K562 (cell line): Measurements from ENCODE around the gene PFDN2. TPM values are rescaled to one million over a fixed set of nuclear protein-coding genes. Genes with fewer than 3 reads are reported as not detected.

Source experiments
- ATAC-seq: fragments of 200-7000 bp; cut with Tn5 transposase; 3 replicates; pipeline ENCODE4 v1.9.1; 2020; ENCODE audit warnings: moderate library complexity
- BruUV-seq: library from RNA; stranded (reverse); fragments of 400-500 nt; replicated peaks from 2 replicates; lab custom pipeline; 2021; lab: Mats Ljungman, UMichigan
- CTCF ChIA-PET: fragments of 300-600 bp; formaldehyde crosslinking; extraction: SDS; loops from one replicate; lab custom pipeline; 2021; ENCODE audit warnings: low intra/inter-chr PET ratio; lab: Yijun Ruan, JAX
- POLR2A ChIA-PET: fragments of 300-600, 350-650 bp; sonication (Branson Sonifier 250); formaldehyde crosslinking; extraction: SDS; loops from one replicate; lab custom pipeline; 2021; ENCODE audit warnings: antibody characterized with exemption, inconsistent platforms; lab: Yijun Ruan, JAX
- DNase-seq, 4 experiments: peaks; one replicate each; pipeline versions ENCODE4 v3.0.0 to v3.0.0-alpha.2; 2011 to 2018; ENCODE audit warnings: low spot score in 3 of 4, mixed read lengths in 3 of 4; ENCODE audit errors: extremely low read depth in 1 of 4
- FAIRE-seq: peaks from 2 replicates; lab custom pipeline; 2011; peaks lifted over from hg19 to GRCh38; lab: Jason Lieb, UNC
- H2AFZ ChIP-seq: 2 replicates; pipeline ENCODE4 v1.6.0; 2011; ENCODE audit warnings: low read depth, low read length, control low read depth, inconsistent platforms
- H3K27ac ChIP-seq: fragments of 200-600 bp; 3 replicates; pipeline ENCODE4 v1.8.0; 2011; ENCODE audit warnings: low read depth, mild to moderate bottlenecking, control low read depth, inconsistent platforms, low read length, moderate library complexity, mixed read lengths; ENCODE audit errors: extremely low read depth
- H3K27me3 ChIP-seq, 2 experiments: fragments of 300-600 bp in 1 of 2; 2 replicates in 1 of 2; 3 replicates in 1 of 2; pipeline versions ENCODE4 v1.6.0 to v1.8.0; 2011; ENCODE audit warnings: inconsistent platforms in 2 of 2, low read length in 2 of 2, mild to moderate bottlenecking in 1 of 2, mixed read lengths in 1 of 2, moderate library complexity in 1 of 2; ENCODE audit not compliant: control insufficient read depth in 2 of 2, insufficient read depth in 2 of 2
- H3K36me3 ChIP-seq: fragments of 300-600 bp; 3 replicates; pipeline ENCODE4 v1.8.0; 2011; ENCODE audit warnings: mild to moderate bottlenecking, low read length, inconsistent platforms; ENCODE audit not compliant: control insufficient read depth, insufficient read depth
- H3K4me1 ChIP-seq, 2 experiments: fragments of 200-600 bp in 1 of 2; replicated peaks in 1 of 2; 2 replicates in 1 of 2; 3 replicates in 1 of 2; pipeline versions ENCODE4 v1.5.1 to v1.8.0; 2011; ENCODE audit warnings: inconsistent platforms in 2 of 2, low read length in 2 of 2, mild to moderate bottlenecking in 1 of 2, mixed read lengths in 1 of 2, moderate library complexity in 1 of 2; ENCODE audit not compliant: control insufficient read depth in 2 of 2, insufficient read depth in 2 of 2
- H3K4me2 ChIP-seq: 2 replicates; pipeline ENCODE4 v1.6.1; 2011; ENCODE audit warnings: low read length, control low read depth, inconsistent platforms, mixed read lengths; ENCODE audit not compliant: insufficient read depth
- H3K4me3 ChIP-seq: fragments of 200-600 bp; sonication (generic), shearing (Covaris generic); 2 replicates; pipeline ENCODE4 v1.5.1; 2016; ENCODE audit warnings: control low read depth, inconsistent platforms
- H3K79me2 ChIP-seq: fragments of 200-600 bp; 3 replicates; pipeline ENCODE4 v1.8.0; 2011; ENCODE audit warnings: low read length, inconsistent platforms; ENCODE audit not compliant: control insufficient read depth, insufficient read depth
- H3K9ac ChIP-seq, 2 experiments: 2 replicates each; pipeline versions ENCODE4 v1.6.0 to v1.6.1; 2011; ENCODE audit warnings: low read depth in 2 of 2, low read length in 2 of 2, control low read depth in 1 of 2, inconsistent platforms in 1 of 2, mild to moderate bottlenecking in 1 of 2, mixed read lengths in 1 of 2; ENCODE audit not compliant: insufficient read depth in 1 of 2
- H3K9me1 ChIP-seq: one replicate; pipeline ENCODE4 v1.6.0; 2011; ENCODE audit warnings: inconsistent platforms, mild to moderate bottlenecking, low read length, moderate library complexity; ENCODE audit not compliant: control insufficient read depth, insufficient read depth
- H3K9me3 ChIP-seq: replicated peaks from 2 replicates; pipeline ENCODE4 v1.5.1; 2011; ENCODE audit warnings: low read depth, low read length, inconsistent platforms; ENCODE audit not compliant: control insufficient read depth, insufficient read depth
- H4K20me1 ChIP-seq: replicated peaks from 2 replicates; pipeline ENCODE4 v1.6.1; 2011; ENCODE audit warnings: low read length, inconsistent platforms, mixed read lengths; ENCODE audit not compliant: control insufficient read depth, insufficient read depth
- CBX1 ChIP-seq: sonication (generic); IDR thresholded peaks from 2 replicates; pipeline ENCODE4 v1.6.1; 2016; ENCODE audit warnings: antibody characterized with exemption, low read depth, mild to moderate bottlenecking
- MCM2 ChIP-seq: fragments of 450-650 bp; IDR thresholded peaks from 2 replicates; pipeline ENCODE4 v1.6.1; 2017; ENCODE audit warnings: low read depth, mild to moderate bottlenecking
- PHF8 ChIP-seq: fragments of 200-600 bp; sonication (generic); IDR thresholded peaks from 2 replicates; pipeline ENCODE4 v1.6.1; 2012; ENCODE audit warnings: mixed run types, mild to moderate bottlenecking, inconsistent platforms, low read length, moderate library complexity, borderline replicate concordance
- POLR2A ChIP-seq: fragments of 450-650 bp; conservative IDR thresholded peaks from 2 replicates; pipeline ENCODE4 v1.6.1; 2016
- POLR2AphosphoS2 ChIP-seq: IDR thresholded peaks from 2 replicates; pipeline ENCODE4 v1.6.1; 2012; ENCODE audit warnings: low read length, improper control_type of control experiment
- POLR2B ChIP-seq: fragments of 450-650 bp; IDR thresholded peaks from 2 replicates; pipeline ENCODE4 v1.6.1; 2018; ENCODE audit warnings: low read depth; ENCODE audit not compliant: partially characterized antibody
- RBBP5 ChIP-seq: fragments of 200-600 bp; sonication (generic); IDR thresholded peaks from 2 replicates; pipeline ENCODE4 v1.6.1; 2012; ENCODE audit warnings: borderline replicate concordance, mild to moderate bottlenecking, low read length, control low read depth, inconsistent platforms; ENCODE audit not compliant: insufficient read depth, poor library complexity, severe bottlenecking
- TARDBP ChIP-seq: fragments of 450-650 bp; IDR thresholded peaks from 2 replicates; pipeline ENCODE4 v1.6.1; 2016
- TEAD4 ChIP-seq, 2 experiments: sonication (generic) in 1 of 2; formaldehyde crosslinking in 1 of 2; IDR thresholded peaks; 2 replicates each; pipeline versions ENCODE4 v1.6.1 to v1.8.0; 2012 to 2022; ENCODE audit warnings: borderline replicate concordance in 1 of 2, inconsistent platforms in 1 of 2, low read length in 1 of 2, mild to moderate bottlenecking in 1 of 2, missing genetic modification reagents in 1 of 2
- ZKSCAN8 ChIP-seq: fragments of 200-800 bp; sonication (Bioruptor generic); IDR thresholded peaks from 2 replicates; pipeline ENCODE4 v1.6.1; 2016; ENCODE audit warnings: missing genetic modification characterization, missing compliant biosample characterization
- ZNF184 ChIP-seq: sonication (generic); formaldehyde crosslinking; IDR thresholded peaks from 2 replicates; pipeline ENCODE4 v1.5.0; 2020; ENCODE audit warnings: missing genetic modification reagents
- ZNF24 ChIP-seq: fragments of 450-650 bp; IDR thresholded peaks from 2 replicates; pipeline ENCODE4 v1.6.1; 2016
- ZNF589 ChIP-seq: fragments of 200-800 bp; sonication (Bioruptor generic); IDR thresholded peaks from 2 replicates; pipeline ENCODE4 v1.6.1; 2016; ENCODE audit warnings: low read depth, missing genetic modification characterization, missing compliant biosample characterization
- WGBS: fragments of 100-300 bp; shearing (Covaris generic); methylation state at CpG from one replicate; pipeline ENCODE4 v1.1.6; 2016; ENCODE audit warnings: low coverage, mixed read lengths; ENCODE audit not compliant: insufficient coverage; ENCODE audit errors: missing lambda C conversion rate; 5-methylcytosine and 5-hydroxymethylcytosine counted together
- in situ Hi-C: fragments of 300-500 bp; cut with MboI; formaldehyde crosslinking; loops from 4 replicates; pipeline ENCODE4 v1.15.0; 2018; ENCODE audit warnings: inconsistent platforms, mixed read lengths
- intact Hi-C: fragments of 100-400 bp; cut with micrococcal nuclease; formaldehyde crosslinking; loops from 2 replicates; pipeline ENCODE4 v1.14.2; 2022
- polyA plus RNA-seq, 8 experiments: library from polyadenylated mRNA; depleted of rRNA in 4 of 8; stranded (reverse) in 5 of 8; unstranded in 3 of 8; fragments of >200 nt; fragmentation: Nextera tagmentation in 2 of 8; fragmentation: Illumina TruSeq in 1 of 8; extraction: Ambion mirVana in 2 of 8; extraction: Trizol in 1 of 8; gene quantifications; 2 replicates each; pipeline versions ENCODE4 v1.2.1 to v1.2.3, GENCODE V29; 2011 to 2014; ENCODE audit warnings: inconsistent platforms in 1 of 8, missing spikeins in 1 of 8
- total RNA-seq, 7 experiments: library from RNA; depleted of rRNA in 6 of 7; stranded (reverse); fragments of >200 nt in 6 of 7; fragmentation: Illumina TruSeq in 2 of 7; extraction: Trizol in 2 of 7; gene quantifications; 2 replicates each; pipeline versions ENCODE4 v1.2.1 to v1.2.3, GENCODE V29; 2011 to 2021; ENCODE audit warnings: low replicate concordance in 1 of 7
- TF ChIP-seq, protein P1 (sequence below): sonication (generic); formaldehyde crosslinking; IDR thresholded peaks from 2 replicates; pipeline ENCODE4 v1.8.1; 2023; ENCODE audit warnings: mild to moderate bottlenecking, missing genetic modification reagents
- TF ChIP-seq, protein P2 (sequence below): fragments of 450-650 bp; formaldehyde crosslinking; conservative IDR thresholded peaks from 2 replicates; pipeline ENCODE4 v1.4.0; 2022; ENCODE audit warnings: mild to moderate bottlenecking, missing genetic modification characterization
- TF ChIP-seq, protein P3 (sequence below): fragments of 450-650 bp; IDR thresholded peaks from 2 replicates; pipeline ENCODE4 v1.7.1; 2018; ENCODE audit warnings: mild to moderate bottlenecking, low read depth; ENCODE audit not compliant: partially characterized antibody

The PFDN2 gene
- total and polyA plus RNA-seq, 9 of the 15 experiments (the other 6 are each of a cell fraction or from before 2014, with no cell fraction given) = 50.2 to 361 (median 144) TPM

DNA sequence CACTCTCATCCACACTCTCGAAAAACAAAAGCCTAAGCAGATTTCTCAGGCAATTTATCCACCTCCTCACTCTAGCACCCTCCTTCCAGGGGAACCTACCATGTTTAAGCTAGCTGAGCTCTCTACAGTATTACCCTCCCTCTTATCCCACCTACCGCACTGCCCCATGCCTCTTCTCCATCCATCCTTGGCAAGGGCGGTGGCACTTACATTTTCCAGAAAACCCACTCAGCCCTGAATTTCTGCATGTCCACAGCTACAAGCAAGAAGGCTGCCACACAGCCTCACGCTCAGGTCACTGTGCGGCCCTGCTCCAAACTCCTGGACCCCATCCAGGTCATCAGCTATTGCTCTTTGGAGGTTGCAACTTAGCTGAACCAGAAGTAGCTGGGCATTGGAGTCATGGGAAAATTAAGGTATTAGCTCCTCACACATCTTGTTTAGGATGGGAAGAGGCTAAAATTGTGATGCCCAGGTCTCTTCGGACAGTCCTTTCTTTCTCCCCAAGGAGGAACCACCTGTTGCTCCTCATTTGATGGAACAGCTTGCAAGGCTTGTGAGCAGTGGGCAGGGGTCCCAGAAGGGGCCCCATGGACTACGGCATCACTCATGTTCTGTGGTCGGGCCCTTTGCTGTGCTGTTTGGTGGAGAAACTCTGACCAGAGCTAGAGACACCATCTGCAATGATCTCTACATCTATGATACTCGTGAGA lies 18.6 kb downstream of the PFDN2 start:
- peaks cover 9% of the 10 kb centered on the region; the same call in 2 of the 3 replicates for H3K79me2 ChIP-seq
- H4K20me1 ChIP-seq = no peaks in the 10 kb centered on the region
- 96% methylated on average over 9 of the region's 9 CpGs for WGBS
- H3K27me3 ChIP-seq = no peaks in the 10 kb centered on the region
- ChIA-PET POLR2A (interaction anchor here (0.5 to 1.3 kb wide), 10 partner anchors 13 to 914 kb away, joined by 3 to 6 read pairs (median 4); partner anchors contain the start of gene UFC1), CTCF (interaction anchor here (0.6 kb wide), 1 partner anchor 46 kb away, joined by 3 read pairs; no protein-coding TSS in a partner anchor)
- H3K9me1 ChIP-seq = no peaks in the 10 kb centered on the region
- in situ Hi-C loops (loop anchor here (10.0 to 25.0 kb wide), 2 partner anchors 104 to 262 kb away; no protein-coding TSS in a partner anchor), intact Hi-C loops (loop anchor here (5.0 kb wide), 1 partner anchor 262 kb away; no protein-coding TSS in a partner anchor)
- no peak overlapping the region for H2AFZ ChIP-seq
- no peak overlapping the region for H3K4me2 ChIP-seq
- no peak for FAIRE-seq
- H3K27ac ChIP-seq = no peak overlapping the region
- H3K36me3 ChIP-seq = peaks cover 49% of the 10 kb centered on the region
- no peak for DNase-seq
- H3K9me3 ChIP-seq = peaks cover 1% of the 10 kb centered on the region; the same call in 1 of the 2 replicates
- ATAC-seq = peak; percentile 9; the same call in 1 of the 3 replicates
- BruUV-seq = no TSS peak
- peaks cover 0 to 7% of the 10 kb centered on the region in 2 experiments; a peak in 1 of 5 replicates for H3K4me1 ChIP-seq
- H3K4me3 ChIP-seq = no peak overlapping the region
- no peak overlapping the region for H3K9ac ChIP-seq
- TF ChIP-seq TARDBP (no peak), RBBP5 (no peak), POLR2A (peak; percentile 57; the same call in 1 of the 2 replicates), PHF8 (no peak), MCM2 (no peak), POLR2B (peak; percentile 49), ZNF589 (CRISPR knock-in tag) (no peak), CBX1 (no peak), TEAD4 (IDR thresholded peaks at IDR 0.05; ENCODE audit: low read length) (no peak), TEAD4 (CRISPR knock-in tag; IDR thresholded peaks at IDR 0.05; ENCODE audit: borderline replicate concordance) (no peak), ZKSCAN8 (CRISPR knock-in tag) (no peak), POLR2AphosphoS2 (peak; percentile 55; the same call in 1 of the 2 replicates), ZNF24 (no peak), ZNF184 (no peak)
- TF ChIP-seq, protein P1, sequence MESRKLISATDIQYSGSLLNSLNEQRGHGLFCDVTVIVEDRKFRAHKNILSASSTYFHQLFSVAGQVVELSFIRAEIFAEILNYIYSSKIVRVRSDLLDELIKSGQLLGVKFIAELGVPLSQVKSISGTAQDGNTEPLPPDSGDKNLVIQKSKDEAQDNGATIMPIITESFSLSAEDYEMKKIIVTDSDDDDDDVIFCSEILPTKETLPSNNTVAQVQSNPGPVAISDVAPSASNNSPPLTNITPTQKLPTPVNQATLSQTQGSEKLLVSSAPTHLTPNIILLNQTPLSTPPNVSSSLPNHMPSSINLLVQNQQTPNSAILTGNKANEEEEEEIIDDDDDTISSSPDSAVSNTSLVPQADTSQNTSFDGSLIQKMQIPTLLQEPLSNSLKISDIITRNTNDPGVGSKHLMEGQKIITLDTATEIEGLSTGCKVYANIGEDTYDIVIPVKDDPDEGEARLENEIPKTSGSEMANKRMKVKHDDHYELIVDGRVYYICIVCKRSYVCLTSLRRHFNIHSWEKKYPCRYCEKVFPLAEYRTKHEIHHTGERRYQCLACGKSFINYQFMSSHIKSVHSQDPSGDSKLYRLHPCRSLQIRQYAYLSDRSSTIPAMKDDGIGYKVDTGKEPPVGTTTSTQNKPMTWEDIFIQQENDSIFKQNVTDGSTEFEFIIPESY (CRISPR knock-in tag) = no peak
- TF ChIP-seq, protein P2, sequence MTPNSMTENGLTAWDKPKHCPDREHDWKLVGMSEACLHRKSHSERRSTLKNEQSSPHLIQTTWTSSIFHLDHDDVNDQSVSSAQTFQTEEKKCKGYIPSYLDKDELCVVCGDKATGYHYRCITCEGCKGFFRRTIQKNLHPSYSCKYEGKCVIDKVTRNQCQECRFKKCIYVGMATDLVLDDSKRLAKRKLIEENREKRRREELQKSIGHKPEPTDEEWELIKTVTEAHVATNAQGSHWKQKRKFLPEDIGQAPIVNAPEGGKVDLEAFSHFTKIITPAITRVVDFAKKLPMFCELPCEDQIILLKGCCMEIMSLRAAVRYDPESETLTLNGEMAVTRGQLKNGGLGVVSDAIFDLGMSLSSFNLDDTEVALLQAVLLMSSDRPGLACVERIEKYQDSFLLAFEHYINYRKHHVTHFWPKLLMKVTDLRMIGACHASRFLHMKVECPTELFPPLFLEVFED = peak; percentile 4; the same call in 1 of the 2 replicates
- TF ChIP-seq, protein P3, sequence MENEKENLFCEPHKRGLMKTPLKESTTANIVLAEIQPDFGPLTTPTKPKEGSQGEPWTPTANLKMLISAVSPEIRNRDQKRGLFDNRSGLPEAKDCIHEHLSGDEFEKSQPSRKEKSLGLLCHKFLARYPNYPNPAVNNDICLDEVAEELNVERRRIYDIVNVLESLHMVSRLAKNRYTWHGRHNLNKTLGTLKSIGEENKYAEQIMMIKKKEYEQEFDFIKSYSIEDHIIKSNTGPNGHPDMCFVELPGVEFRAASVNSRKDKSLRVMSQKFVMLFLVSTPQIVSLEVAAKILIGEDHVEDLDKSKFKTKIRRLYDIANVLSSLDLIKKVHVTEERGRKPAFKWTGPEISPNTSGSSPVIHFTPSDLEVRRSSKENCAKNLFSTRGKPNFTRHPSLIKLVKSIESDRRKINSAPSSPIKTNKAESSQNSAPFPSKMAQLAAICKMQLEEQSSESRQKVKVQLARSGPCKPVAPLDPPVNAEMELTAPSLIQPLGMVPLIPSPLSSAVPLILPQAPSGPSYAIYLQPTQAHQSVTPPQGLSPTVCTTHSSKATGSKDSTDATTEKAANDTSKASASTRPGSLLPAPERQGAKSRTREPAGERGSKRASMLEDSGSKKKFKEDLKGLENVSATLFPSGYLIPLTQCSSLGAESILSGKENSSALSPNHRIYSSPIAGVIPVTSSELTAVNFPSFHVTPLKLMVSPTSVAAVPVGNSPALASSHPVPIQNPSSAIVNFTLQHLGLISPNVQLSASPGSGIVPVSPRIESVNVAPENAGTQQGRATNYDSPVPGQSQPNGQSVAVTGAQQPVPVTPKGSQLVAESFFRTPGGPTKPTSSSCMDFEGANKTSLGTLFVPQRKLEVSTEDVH = peak; percentile 31
